ENCODE results near the gene CDK17. TPM values are rescaled to one million over a fixed set of nuclear protein-coding genes. Genes with fewer than 3 reads are reported as not detected.

The CDK17 gene
- 13.4 and 13.5 TPM in 2 replicates for polyA plus RNA-seq (2013)

DNA sequence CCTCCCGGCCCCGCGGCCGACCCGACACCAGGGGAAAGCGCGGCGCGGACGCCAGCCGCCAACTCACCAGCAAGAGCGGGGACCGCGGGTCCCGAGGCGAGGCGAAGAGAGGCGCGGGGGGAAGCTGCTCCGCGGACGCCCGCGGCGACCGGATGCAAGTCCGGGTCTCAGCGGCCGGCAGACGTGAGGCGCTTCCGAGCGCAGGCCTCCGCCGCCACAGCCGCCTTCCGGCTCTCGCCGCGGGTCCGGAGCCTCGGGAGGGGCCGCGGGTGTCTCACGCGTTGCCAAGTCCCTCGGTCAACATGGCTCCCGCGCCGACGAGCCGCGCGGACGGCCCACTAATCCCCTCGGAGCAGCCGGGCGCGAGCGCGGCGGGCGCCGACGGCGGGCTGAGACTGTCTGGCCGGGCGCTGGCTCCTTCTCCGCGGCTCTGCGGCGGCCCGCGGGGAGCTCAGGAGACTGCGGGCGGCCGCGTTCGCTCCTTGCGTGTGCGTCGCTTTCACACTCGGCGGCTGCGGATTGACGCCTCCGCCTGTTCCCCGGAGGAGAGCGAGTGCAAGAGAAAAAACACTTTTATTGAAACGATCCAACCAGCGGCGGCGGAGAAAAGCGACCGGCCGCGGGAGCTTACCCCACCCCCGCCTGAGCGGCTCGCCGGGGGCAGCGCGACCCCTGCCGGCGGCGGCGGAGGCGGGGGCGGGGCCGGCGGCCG is at the start of gene CDK17:
CDK17 (minus strand) TSS at position 521 of the 712 bp plus-strand sequence. CDS start 65,603 bp downstream, outside the sequence.
- Histone ChIP-seq H2BK120ac (ENCODE audit: insufficient read depth, low read length, poor library complexity) (peak within 1 kb of the TSS; percentile 96), H2AFZ (ENCODE audit: insufficient read depth, low read length, poor library complexity) (peak within 1 kb of the TSS; percentile 96), H4K8ac (ENCODE audit: low read depth, low read length) (peak within 1 kb of the TSS; percentile 99), H3K27ac (ENCODE audit: low read depth, low read length) (peak within 1 kb of the TSS; percentile 98), H3K4ac (ENCODE audit: low read depth, low read length) (peak within 1 kb of the TSS; percentile 85), H3K23ac (ENCODE audit: low read length) (no peak within 1 kb of the TSS), H3K27me3 (ENCODE audit: insufficient read depth, low read length) (no peaks in the 10 kb centered on the region), H4K91ac (ENCODE audit: low read depth, low read length) (peak within 1 kb of the TSS; percentile 95), H3K9ac (ENCODE audit: low read length) (peak within 1 kb of the TSS; percentile 91), H3K14ac (ENCODE audit: low read length) (peak within 1 kb of the TSS; percentile 94), H3K36me3 (ENCODE audit: control insufficient read depth in 1 of 2, insufficient read depth in 2 of 2, low read length in 2 of 2) (no peaks in the 10 kb centered on the region), H2BK5ac (ENCODE audit: low read depth, low read length, poor library complexity) (peak within 1 kb of the TSS; percentile 98), H3K4me3 (ENCODE audit: low read depth, low read length) (peak within 1 kb of the TSS; percentile 91), H3K79me2 (ENCODE audit: control insufficient read depth, insufficient read depth, low read length, poor library complexity) (peaks cover 11% of the 10 kb centered on the region), H2BK12ac (ENCODE audit: low read length) (peak within 1 kb of the TSS; percentile 60), H3K4me1 (ENCODE audit: control insufficient read depth in 1 of 2, insufficient read depth in 2 of 2, low read length in 2 of 2) (no peaks in the 10 kb centered on the region), H3K9me3 (ENCODE audit: insufficient read depth, low read depth, low read length) (no peaks in the 10 kb centered on the region), H3K4me2 (ENCODE audit: low read length) (peak within 1 kb of the TSS; percentile 98), H2AK5ac (ENCODE audit: low read length) (no peak within 1 kb of the TSS), H3K18ac (ENCODE audit: low read length) (peak within 1 kb of the TSS; percentile 94), H4K12ac (ENCODE audit: low read depth, low read length) (peak within 1 kb of the TSS; percentile 77), H3K79me1 (ENCODE audit: low read length) (peaks cover 13% of the 10 kb centered on the region)
- DNase-seq, result peak; percentile 82 to 93
- WGBS (ENCODE audit: extremely low coverage, insufficient coverage, insufficient read length), result no CpG with 5 or more reads among the region's 112 CpGs

DNA sequence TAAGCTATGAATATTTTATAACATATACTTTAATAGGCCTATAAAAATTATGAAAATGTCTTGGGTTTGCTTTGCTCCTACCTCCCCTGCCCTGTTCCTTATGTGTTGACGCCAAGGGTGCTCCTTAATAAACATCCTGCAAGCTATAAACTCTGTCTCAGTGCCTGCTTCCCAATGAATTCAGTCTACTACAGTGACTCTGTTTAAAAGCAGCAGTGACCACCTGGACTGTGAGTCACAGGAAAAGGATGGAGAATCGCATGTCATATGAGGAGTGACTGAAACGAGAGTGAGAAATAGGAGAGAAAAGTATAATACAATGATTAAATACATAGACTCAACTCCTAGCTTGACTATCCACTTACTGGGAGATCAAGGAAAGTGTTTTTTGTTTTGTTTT is 48.1 kb upstream of the CDK17 start:
- no peak overlapping the region for H4K12ac ChIP-seq (ENCODE audit: low read depth, low read length)
- DNase-seq, result peak; percentile 37 to 64
- H3K79me2 ChIP-seq (ENCODE audit: control insufficient read depth, insufficient read depth, low read length, poor library complexity), result no peaks in the 10 kb centered on the region
- H4K91ac ChIP-seq (ENCODE audit: low read depth, low read length), result peak overlapping the region; percentile 14
- H3K9ac ChIP-seq (ENCODE audit: low read length), result no peak overlapping the region
- H3K4me2 ChIP-seq (ENCODE audit: low read length), result no peak overlapping the region
- H3K4me3 ChIP-seq (ENCODE audit: low read depth, low read length), result no peak overlapping the region
- H3K79me1 ChIP-seq (ENCODE audit: low read length), result no peaks in the 10 kb centered on the region
- no peak overlapping the region for H2AFZ ChIP-seq (ENCODE audit: insufficient read depth, low read length, poor library complexity)
- peaks cover 0 to 2% of the 10 kb centered on the region in 2 experiments for H3K4me1 ChIP-seq (ENCODE audit: control insufficient read depth in 1 of 2, insufficient read depth in 2 of 2, low read length in 2 of 2)
- no peak overlapping the region for H3K14ac ChIP-seq (ENCODE audit: low read length)
- no peak overlapping the region for H2BK5ac ChIP-seq (ENCODE audit: low read depth, low read length, poor library complexity)
- no peaks in the 10 kb centered on the region for H3K9me3 ChIP-seq (ENCODE audit: insufficient read depth, low read depth, low read length)
- WGBS (ENCODE audit: extremely low coverage, insufficient coverage, insufficient read length), result no CpG with 5 or more reads among the region's 3 CpGs
- peak overlapping the region; percentile 49 for H2BK12ac ChIP-seq (ENCODE audit: low read length)
- H3K27me3 ChIP-seq (ENCODE audit: insufficient read depth, low read length), result no peaks in the 10 kb centered on the region
- no peak overlapping the region for H3K27ac ChIP-seq (ENCODE audit: low read depth, low read length)
- H4K8ac ChIP-seq (ENCODE audit: low read depth, low read length), result no peak overlapping the region
- no peaks in the 10 kb centered on the region for H3K36me3 ChIP-seq (ENCODE audit: control insufficient read depth in 1 of 2, insufficient read depth in 2 of 2, low read length in 2 of 2)
- H3K4ac ChIP-seq (ENCODE audit: low read depth, low read length), result no peak overlapping the region
- H3K23ac ChIP-seq (ENCODE audit: low read length), result no peak overlapping the region
- H2BK120ac ChIP-seq (ENCODE audit: insufficient read depth, low read length, poor library complexity), result no peak overlapping the region
- no peak overlapping the region for H2AK5ac ChIP-seq (ENCODE audit: low read length)
- no peak overlapping the region for H3K18ac ChIP-seq (ENCODE audit: low read length)

DNA sequence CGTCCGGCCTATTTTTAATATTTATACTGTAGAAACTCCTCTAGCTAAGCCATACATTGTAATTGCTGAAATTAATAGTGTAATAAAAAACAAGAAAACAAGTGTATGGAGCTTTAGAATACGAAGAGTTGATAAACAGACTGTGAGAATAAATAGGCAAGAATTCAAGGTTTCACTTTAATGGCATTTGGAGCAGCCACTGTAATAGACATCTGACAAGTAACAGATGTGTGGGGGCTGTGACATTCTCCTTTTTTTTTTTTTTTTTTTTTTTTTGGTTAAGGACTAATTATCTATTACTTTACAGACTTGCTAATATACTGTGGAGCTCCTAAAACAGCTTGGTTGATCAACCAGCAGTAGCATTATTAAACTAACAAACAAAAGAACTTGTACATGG is 47.0 kb upstream of the CDK17 start:
- H3K23ac ChIP-seq (ENCODE audit: low read length), result no peak overlapping the region
- no CpG with 5 or more reads among the region's 3 CpGs for WGBS (ENCODE audit: extremely low coverage, insufficient coverage, insufficient read length)

DNA sequence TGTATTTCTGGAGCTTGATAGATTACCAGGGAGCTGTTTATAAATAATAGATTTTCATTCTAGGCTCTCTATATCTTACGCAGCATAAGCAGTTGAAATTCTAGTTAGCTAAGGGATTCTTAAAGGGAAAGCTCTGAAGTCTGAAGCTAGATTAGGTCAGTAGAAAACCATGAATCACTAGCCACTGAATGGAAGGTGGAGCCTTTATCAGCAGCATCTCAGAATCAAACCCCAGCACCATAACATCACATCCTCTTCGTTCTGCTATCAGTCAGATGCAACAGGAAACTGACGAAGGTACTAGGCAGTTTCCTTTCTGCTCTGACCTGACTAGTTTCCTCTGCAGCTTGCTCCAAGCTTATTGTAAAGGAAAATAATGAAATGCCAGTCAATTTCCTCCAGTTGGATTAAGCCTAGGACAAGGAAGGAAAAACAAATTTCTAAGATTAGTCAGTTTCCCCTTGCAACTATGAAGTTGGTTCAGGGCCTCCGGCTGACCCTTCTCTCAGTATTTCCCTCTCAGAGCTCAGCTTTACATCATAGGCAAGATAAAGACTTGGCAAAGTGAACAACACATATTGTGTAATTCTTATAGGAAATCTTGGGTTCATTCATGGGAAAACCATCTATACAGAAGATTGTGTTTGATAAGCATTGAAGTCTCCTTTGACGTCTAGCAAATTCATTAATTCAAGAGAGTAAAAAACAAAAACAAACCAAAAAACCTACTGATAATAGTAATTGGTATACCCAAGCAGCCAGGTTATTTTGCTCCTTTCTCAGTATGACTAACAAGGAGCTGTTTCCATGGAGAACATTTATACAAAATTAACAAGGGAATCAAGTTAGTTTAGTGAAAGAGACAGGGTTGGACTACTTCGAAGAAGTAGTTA is 45.7 kb upstream of the CDK17 start:
- Histone ChIP-seq H4K91ac (ENCODE audit: low read depth, low read length) (no peak overlapping the region), H3K4ac (ENCODE audit: low read depth, low read length) (no peak overlapping the region), H3K79me2 (ENCODE audit: control insufficient read depth, insufficient read depth, low read length, poor library complexity) (no peaks in the 10 kb centered on the region), H2AFZ (ENCODE audit: insufficient read depth, low read length, poor library complexity) (no peak overlapping the region), H2AK5ac (ENCODE audit: low read length) (no peak overlapping the region), H3K27me3 (ENCODE audit: insufficient read depth, low read length) (no peaks in the 10 kb centered on the region), H3K9me3 (ENCODE audit: insufficient read depth, low read depth, low read length) (no peaks in the 10 kb centered on the region), H3K27ac (ENCODE audit: low read depth, low read length) (peak overlapping the region; percentile 22), H3K9ac (ENCODE audit: low read length) (no peak overlapping the region), H4K8ac (ENCODE audit: low read depth, low read length) (no peak overlapping the region), H3K36me3 (ENCODE audit: control insufficient read depth in 1 of 2, insufficient read depth in 2 of 2, low read length in 2 of 2) (no peaks in the 10 kb centered on the region), H3K18ac (ENCODE audit: low read length) (no peak overlapping the region), H3K4me2 (ENCODE audit: low read length) (no peak overlapping the region), H2BK5ac (ENCODE audit: low read depth, low read length, poor library complexity) (no peak overlapping the region), H4K12ac (ENCODE audit: low read depth, low read length) (no peak overlapping the region), H3K4me1 (ENCODE audit: control insufficient read depth in 1 of 2, insufficient read depth in 2 of 2, low read length in 2 of 2) (peaks cover 0 to 2% of the 10 kb centered on the region in 2 experiments), H3K4me3 (ENCODE audit: low read depth, low read length) (no peak overlapping the region), H2BK120ac (ENCODE audit: insufficient read depth, low read length, poor library complexity) (no peak overlapping the region), H3K79me1 (ENCODE audit: low read length) (no peaks in the 10 kb centered on the region), H3K14ac (ENCODE audit: low read length) (no peak overlapping the region), H2BK12ac (ENCODE audit: low read length) (no peak overlapping the region), H3K23ac (ENCODE audit: low read length) (no peak overlapping the region)
- peak in 1 of 2 donors; percentile 46 for DNase-seq
- WGBS (ENCODE audit: extremely low coverage, insufficient coverage, insufficient read length), result no CpG with 5 or more reads among the region's 6 CpGs

More for the DNA sequence above, 47.0 kb upstream of the CDK17 start:
- Histone ChIP-seq H3K79me2 (ENCODE audit: control insufficient read depth, insufficient read depth, low read length, poor library complexity) (no peaks in the 10 kb centered on the region), H2AFZ (ENCODE audit: insufficient read depth, low read length, poor library complexity) (no peak overlapping the region), H4K8ac (ENCODE audit: low read depth, low read length) (no peak overlapping the region), H3K4me1 (ENCODE audit: control insufficient read depth in 1 of 2, insufficient read depth in 2 of 2, low read length in 2 of 2) (peaks cover 0 to 2% of the 10 kb centered on the region in 2 experiments), H4K91ac (ENCODE audit: low read depth, low read length) (no peak overlapping the region), H3K9me3 (ENCODE audit: insufficient read depth, low read depth, low read length) (no peaks in the 10 kb centered on the region), H3K36me3 (ENCODE audit: control insufficient read depth in 1 of 2, insufficient read depth in 2 of 2, low read length in 2 of 2) (no peaks in the 10 kb centered on the region), H3K27me3 (ENCODE audit: insufficient read depth, low read length) (no peaks in the 10 kb centered on the region), H3K79me1 (ENCODE audit: low read length) (no peaks in the 10 kb centered on the region), H2BK12ac (ENCODE audit: low read length) (no peak overlapping the region), H3K4me3 (ENCODE audit: low read depth, low read length) (no peak overlapping the region), H3K27ac (ENCODE audit: low read depth, low read length) (no peak overlapping the region), H3K9ac (ENCODE audit: low read length) (no peak overlapping the region), H3K14ac (ENCODE audit: low read length) (no peak overlapping the region), H3K4me2 (ENCODE audit: low read length) (no peak overlapping the region), H4K12ac (ENCODE audit: low read depth, low read length) (no peak overlapping the region), H2AK5ac (ENCODE audit: low read length) (no peak overlapping the region), H2BK5ac (ENCODE audit: low read depth, low read length, poor library complexity) (no peak overlapping the region), H2BK120ac (ENCODE audit: insufficient read depth, low read length, poor library complexity) (no peak overlapping the region), H3K4ac (ENCODE audit: low read depth, low read length) (no peak overlapping the region), H3K18ac (ENCODE audit: low read length) (no peak overlapping the region)
- no peak for DNase-seq

Measured in trophoblast cell (in vitro differentiated cells and primary cell).